OCI-LY1 (cell line): ENCODE results near the gene UPF2.

ENCODE experiments used
- H2AFZ ChIP-seq: fragments of 200-600 bp; sonication (generic), shearing (Covaris generic); 2 replicates; pipeline ENCODE4 v1.6.0; 2014; ENCODE audit warnings: antibody characterized with exemption, mild to moderate bottlenecking, low read length
- H3F3A ChIP-seq: fragments of 200-600 bp; sonication (generic), shearing (Covaris generic); 2 replicates; pipeline ENCODE4 v1.6.0; 2014; ENCODE audit warnings: mild to moderate bottlenecking, antibody characterized with exemption, low read length, moderate library complexity; ENCODE audit not compliant: insufficient read depth
- H3K27ac ChIP-seq: fragments of 200-600 bp; sonication (generic); 2 replicates; pipeline ENCODE4 v1.5.1; 2014; ENCODE audit warnings: low read length, mixed run types, mild to moderate bottlenecking, low read depth; ENCODE audit not compliant: poor library complexity, severe bottlenecking
- H3K27me3 ChIP-seq: fragments of 200-600 bp; sonication (generic); 2 replicates; pipeline ENCODE4 v1.6.0; 2014; ENCODE audit warnings: antibody characterized with exemption, mild to moderate bottlenecking, low read length, moderate library complexity; ENCODE audit not compliant: insufficient read depth
- H3K36me3 ChIP-seq: fragments of 200-600 bp; sonication (generic); 2 replicates; pipeline ENCODE4 v1.6.1; 2014; ENCODE audit warnings: mild to moderate bottlenecking, antibody characterized with exemption, low read length, moderate library complexity, mixed read lengths; ENCODE audit not compliant: insufficient read depth
- H3K4me1 ChIP-seq: fragments of 200-600 bp; sonication (generic); 2 replicates; pipeline ENCODE4 v1.5.1; 2014; ENCODE audit warnings: mild to moderate bottlenecking, low read length, moderate library complexity; ENCODE audit not compliant: insufficient read depth, severe bottlenecking
- H3K4me2 ChIP-seq: fragments of 200-600 bp; sonication (generic), shearing (Covaris generic); 2 replicates; pipeline ENCODE4 v1.6.1; 2014; ENCODE audit warnings: low read length
- H3K4me3 ChIP-seq: fragments of 200-600 bp; sonication (generic); 2 replicates; pipeline ENCODE4 v1.5.1; 2014; ENCODE audit warnings: low read length, low read depth, mild to moderate bottlenecking, mixed read lengths; ENCODE audit not compliant: poor library complexity, severe bottlenecking
- H3K79me2 ChIP-seq: fragments of 200-600 bp; shearing (Covaris generic); 2 replicates; pipeline ENCODE4 v1.6.1; 2016; ENCODE audit warnings: mixed run types, low read length, mixed read lengths; ENCODE audit not compliant: insufficient read depth
- H3K9ac ChIP-seq: fragments of 200-600 bp; sonication (generic), shearing (Covaris generic); 2 replicates; pipeline ENCODE4 v1.6.1; 2014; ENCODE audit warnings: mild to moderate bottlenecking, low read length, mixed read lengths
- H3K9me2 ChIP-seq: fragments of 200-600 bp; sonication (generic), shearing (Covaris generic); 2 replicates; pipeline ENCODE4 v1.6.1; 2014; ENCODE audit warnings: low read depth, mild to moderate bottlenecking, low read length, mixed read lengths
- H3K9me3 ChIP-seq: fragments of 200-600 bp; shearing (Covaris generic); 2 replicates; pipeline ENCODE4 v1.6.1; 2014; ENCODE audit warnings: low read length, mixed read lengths
- H4K20me1 ChIP-seq: fragments of 200-600 bp; sonication (generic), shearing (Covaris generic); 2 replicates; pipeline ENCODE4 v1.6.0; 2016; ENCODE audit warnings: mild to moderate bottlenecking, low read length; ENCODE audit not compliant: insufficient read depth
- EZH2 ChIP-seq: fragments of 200-600 bp; sonication (generic), shearing (Covaris generic); IDR thresholded peaks from 2 replicates; pipeline ENCODE4 v1.8.0; 2017; ENCODE audit warnings: borderline replicate concordance, mixed run types, mild to moderate bottlenecking, antibody characterized with exemption, low read length, moderate library complexity, mixed read lengths
- TF ChIP-seq, protein P1 (sequence below): fragments of 200-600 bp; sonication (generic), shearing (Covaris generic); IDR thresholded peaks from 2 replicates; pipeline ENCODE4 v1.5.1; 2017; ENCODE audit warnings: mild to moderate bottlenecking, antibody characterized with exemption, low read length, moderate library complexity, mixed read lengths

The UPF2 gene

GRCh38 chr10:11936389-11937152, 106.0 kb downstream of the UPF2 start:
- Histone ChIP-seq H3F3A (no peaks in the 10 kb centered on the region), H3K27ac (no peak overlapping the region), H3K27me3 (no peaks in the 10 kb centered on the region), H3K9me3 (no peaks in the 10 kb centered on the region), H3K4me1 (no peaks in the 10 kb centered on the region), H3K4me2 (no peak overlapping the region), H2AFZ (no peak overlapping the region), H4K20me1 (no peaks in the 10 kb centered on the region), H3K9me2 (no peaks in the 10 kb centered on the region), H3K9ac (no peak overlapping the region), H3K79me2 (no peaks in the 10 kb centered on the region), H3K36me3 (peaks cover 61% of the 10 kb centered on the region), H3K4me3 (no peak overlapping the region)
- no peak for TF ChIP-seq EZH2
- TF ChIP-seq, protein P1, sequence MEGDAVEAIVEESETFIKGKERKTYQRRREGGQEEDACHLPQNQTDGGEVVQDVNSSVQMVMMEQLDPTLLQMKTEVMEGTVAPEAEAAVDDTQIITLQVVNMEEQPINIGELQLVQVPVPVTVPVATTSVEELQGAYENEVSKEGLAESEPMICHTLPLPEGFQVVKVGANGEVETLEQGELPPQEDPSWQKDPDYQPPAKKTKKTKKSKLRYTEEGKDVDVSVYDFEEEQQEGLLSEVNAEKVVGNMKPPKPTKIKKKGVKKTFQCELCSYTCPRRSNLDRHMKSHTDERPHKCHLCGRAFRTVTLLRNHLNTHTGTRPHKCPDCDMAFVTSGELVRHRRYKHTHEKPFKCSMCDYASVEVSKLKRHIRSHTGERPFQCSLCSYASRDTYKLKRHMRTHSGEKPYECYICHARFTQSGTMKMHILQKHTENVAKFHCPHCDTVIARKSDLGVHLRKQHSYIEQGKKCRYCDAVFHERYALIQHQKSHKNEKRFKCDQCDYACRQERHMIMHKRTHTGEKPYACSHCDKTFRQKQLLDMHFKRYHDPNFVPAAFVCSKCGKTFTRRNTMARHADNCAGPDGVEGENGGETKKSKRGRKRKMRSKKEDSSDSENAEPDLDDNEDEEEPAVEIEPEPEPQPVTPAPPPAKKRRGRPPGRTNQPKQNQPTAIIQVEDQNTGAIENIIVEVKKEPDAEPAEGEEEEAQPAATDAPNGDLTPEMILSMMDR, result no peak

- Histone ChIP-seq H3K27me3 (no peaks in the 10 kb centered on the region), H2AFZ (no peak overlapping the region), H3K9me3 (no peaks in the 10 kb centered on the region), H3K4me3 (no peak overlapping the region), H3K27ac (no peak overlapping the region), H3K9me2 (no peaks in the 10 kb centered on the region), H3K36me3 (peaks cover 67% of the 10 kb centered on the region), H3K9ac (no peak overlapping the region), H3F3A (no peaks in the 10 kb centered on the region), H3K79me2 (no peaks in the 10 kb centered on the region), H3K4me1 (no peaks in the 10 kb centered on the region), H3K4me2 (no peak overlapping the region), H4K20me1 (no peaks in the 10 kb centered on the region)
- TF ChIP-seq EZH2, result no peak
- TF ChIP-seq, protein P1, result no peak
Measured at GRCh38 chr10:11934262-11934661, 108.3 kb downstream of the UPF2 start.

GRCh38 chr10:11933577-11934223, 108.9 kb downstream of the UPF2 start:
- H2AFZ ChIP-seq, result no peak overlapping the region
- H3F3A ChIP-seq, result no peaks in the 10 kb centered on the region
- H3K9ac ChIP-seq, result no peak overlapping the region
- no peaks in the 10 kb centered on the region for H3K9me3 ChIP-seq
- H3K36me3 ChIP-seq, result peaks cover 73% of the 10 kb centered on the region
- H3K27me3 ChIP-seq, result no peaks in the 10 kb centered on the region
- H3K9me2 ChIP-seq, result no peaks in the 10 kb centered on the region
- no peaks in the 10 kb centered on the region for H3K4me1 ChIP-seq
- no peak overlapping the region for H3K4me3 ChIP-seq
- TF ChIP-seq, protein P1, result no peak
- no peak for TF ChIP-seq EZH2
- H4K20me1 ChIP-seq, result no peaks in the 10 kb centered on the region
- H3K27ac ChIP-seq, result no peak overlapping the region
- H3K4me2 ChIP-seq, result no peak overlapping the region
- no peaks in the 10 kb centered on the region for H3K79me2 ChIP-seq
